NCI-H1417 treated with DMSO at 0.1 percent for 48 hours (cell line): ENCODE measurements around the gene NHS.

Experiments
- DNase-seq: peaks from one replicate; lab custom pipeline; 2025; lab: John Stamatoyannopoulos, UW

The NHS gene

DNA sequence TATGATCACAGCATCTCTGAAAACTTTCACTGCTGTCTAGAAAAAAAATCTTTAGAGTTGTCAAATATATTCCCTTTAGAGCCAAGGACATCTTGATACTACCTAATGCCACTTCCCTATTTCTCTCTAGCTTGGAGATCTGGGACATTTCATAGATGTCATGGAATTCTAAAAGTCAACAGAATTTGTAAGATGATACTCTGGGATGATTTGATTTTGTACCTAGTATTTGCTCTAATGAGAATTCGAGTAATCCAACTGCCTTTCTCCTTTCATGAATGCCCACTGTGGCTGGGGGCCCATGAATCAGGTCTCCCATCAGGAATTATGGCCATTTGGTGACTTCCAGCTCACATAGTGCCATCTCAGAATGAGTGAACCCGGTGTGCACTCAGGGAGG lies 73.2 kb downstream of the NHS start:
- DNase-seq: no peak

DNA sequence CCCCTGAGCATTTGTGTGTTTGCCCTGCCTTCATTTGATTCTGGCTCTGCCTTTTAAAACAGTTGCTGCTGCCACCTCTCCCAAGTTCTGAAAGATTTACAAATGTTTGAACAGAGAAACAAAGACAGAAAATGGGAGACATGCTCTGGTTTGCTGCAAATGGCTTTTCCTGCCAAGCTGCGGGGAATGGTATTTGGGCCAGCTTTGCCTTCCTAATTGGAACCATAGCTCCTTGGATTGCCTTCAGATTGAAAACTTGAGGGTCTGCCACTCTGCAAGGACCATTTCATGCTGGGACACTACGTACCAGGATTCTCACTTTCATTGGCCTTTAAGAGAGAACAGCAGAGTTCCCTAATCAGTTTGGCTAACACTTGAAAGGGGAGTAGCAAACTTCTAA lies 74.9 kb downstream of the NHS start:
- no peak for DNase-seq

DNA sequence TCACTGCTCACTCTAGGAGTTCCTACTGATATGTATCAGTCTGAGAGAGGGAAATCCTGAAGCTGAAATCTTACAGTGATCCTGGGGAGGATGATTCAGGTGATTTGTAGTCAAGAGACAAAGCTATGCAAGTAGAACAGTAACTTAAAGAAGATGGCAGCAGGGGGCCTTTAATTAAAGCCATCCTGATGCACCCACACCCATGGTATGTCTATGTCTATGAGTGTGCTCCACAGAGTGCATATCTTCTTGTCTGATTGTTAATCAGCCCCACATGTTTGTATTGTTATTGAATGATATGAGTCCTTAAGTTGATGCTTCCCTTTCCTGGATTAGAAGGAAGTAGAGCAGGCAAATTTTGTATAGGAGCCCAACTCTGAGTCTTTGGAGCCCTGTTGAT lies 78.8 kb downstream of the NHS start:
- DNase-seq: no peak

DNA sequence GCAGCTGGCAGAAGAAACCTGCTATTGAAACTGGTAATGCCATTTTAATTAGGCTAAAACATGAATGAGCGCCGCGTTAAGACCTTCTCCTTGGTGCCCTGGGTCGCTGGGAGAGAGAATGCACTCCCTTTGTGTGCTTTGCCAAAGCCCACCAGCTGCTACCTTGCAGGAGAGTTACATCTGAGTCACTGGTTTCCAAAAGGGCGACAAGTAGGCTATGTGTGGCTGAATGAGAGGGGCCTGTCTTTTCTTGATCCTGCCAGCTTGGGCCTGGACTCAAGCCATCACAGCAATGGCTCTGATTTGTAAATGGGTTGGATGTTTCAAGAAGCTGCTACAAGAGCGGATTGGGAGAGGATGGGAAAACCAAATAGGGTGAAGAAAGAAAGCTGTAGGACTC lies 81.5 kb downstream of the NHS start:
- DNase-seq: no peak

DNA sequence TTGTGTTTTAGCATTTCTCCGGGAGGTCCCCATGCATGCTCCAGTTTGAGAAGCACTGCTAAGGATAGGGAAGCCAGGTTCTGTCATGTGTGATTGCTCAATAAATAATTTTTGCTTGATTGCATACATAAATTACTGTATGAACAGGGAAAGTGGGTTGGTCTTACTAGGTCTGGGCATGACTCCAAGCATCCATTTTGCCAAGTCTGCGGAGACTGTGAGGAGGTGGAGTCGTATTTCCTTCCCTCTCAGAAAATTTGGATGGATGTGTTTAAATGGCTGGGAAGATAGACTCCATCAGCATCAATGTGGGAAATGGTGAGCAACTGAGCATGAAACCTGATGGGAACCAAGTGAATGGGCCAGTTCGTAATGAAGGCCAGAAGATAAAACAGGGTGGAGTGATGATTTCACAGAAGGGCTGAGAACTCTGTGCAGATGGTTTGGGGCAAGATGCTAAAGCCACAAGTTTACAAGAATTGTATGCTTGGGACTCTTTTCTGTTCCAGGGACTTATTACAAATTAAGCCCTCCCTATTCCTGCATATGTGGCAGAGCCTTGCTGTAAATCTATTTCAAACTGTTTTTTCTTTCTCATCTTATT lies 84.1 kb downstream of the NHS start:
- DNase-seq: no peak

DNA sequence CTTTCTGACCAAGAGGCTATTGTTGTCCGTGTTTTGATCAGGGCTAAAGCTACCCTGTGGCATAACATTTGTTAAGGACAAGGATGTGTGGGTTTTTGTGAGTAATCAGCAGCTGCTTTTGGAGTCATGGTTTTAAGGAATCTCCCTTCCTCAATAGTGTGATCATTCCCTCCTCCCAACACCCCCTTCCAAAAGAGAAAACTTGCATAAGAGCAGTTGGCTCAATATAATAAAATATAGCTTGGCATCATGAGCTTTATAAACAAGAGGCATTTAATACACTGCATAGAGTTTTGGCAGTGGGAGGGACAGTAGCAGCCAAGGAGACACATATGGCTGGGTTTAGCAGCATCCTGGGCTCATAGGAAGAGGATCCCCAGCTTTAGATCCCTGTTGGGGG lies 84.7 kb downstream of the NHS start:
- DNase-seq: no peak

DNA sequence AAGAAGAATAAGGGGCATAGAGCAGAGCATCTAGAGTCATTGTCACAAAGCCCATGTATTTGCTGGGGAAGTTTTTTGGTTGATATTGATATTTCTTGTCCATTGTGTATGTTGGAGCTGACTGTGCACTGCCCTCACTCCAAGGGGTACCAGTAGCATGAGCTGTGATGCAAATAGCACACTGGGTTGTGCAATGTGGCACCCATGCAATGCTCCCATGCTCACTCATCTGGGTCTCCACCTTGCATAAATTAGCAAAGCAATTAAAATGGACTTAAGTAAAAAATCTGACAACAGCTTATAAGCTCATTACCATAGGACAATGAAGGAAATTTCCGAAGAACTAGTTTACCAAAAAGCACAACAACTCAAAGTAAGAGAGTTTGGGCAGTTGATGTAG lies 87.9 kb downstream of the NHS start:
- DNase-seq: no peak

DNA sequence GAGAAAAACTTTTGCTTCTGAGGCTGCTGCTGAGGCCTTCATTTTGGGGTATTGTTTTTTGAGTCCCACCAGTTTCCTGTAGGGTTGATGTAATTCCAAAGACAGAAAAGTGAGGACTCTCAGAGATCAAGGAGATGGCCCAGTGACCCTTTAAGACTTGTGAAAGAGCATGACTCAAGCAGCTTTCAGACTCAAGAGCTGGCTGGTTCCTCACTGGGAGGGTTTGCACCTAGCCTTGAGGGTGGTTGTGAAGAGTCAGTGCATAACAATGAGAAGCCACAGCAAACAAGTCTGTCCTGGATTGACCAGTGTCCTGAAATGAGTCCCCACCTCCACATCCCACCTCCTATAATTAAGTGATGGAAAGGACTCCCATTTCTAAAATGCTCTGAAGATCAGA lies 89.2 kb downstream of the NHS start:
- no peak for DNase-seq

DNA sequence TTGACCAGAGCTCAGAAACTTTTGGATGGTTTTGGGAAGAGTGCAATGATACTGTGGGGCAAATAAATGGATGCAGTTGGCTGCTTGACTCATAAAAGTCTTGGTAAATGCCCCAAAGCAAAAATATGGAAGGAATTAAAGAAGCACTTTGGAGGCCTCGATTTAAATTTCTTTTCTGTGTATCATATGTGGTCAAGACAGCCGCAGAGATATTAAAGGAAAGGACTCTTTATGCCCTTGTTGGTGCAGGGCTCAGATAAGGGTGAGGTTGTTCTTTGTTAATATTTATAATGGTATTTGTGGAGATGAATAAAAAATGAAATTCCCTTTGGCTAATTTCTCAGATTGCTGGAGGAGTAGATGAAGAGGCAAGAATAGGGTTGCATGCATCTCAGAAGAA lies 90.2 kb downstream of the NHS start:
- no peak for DNase-seq

DNA sequence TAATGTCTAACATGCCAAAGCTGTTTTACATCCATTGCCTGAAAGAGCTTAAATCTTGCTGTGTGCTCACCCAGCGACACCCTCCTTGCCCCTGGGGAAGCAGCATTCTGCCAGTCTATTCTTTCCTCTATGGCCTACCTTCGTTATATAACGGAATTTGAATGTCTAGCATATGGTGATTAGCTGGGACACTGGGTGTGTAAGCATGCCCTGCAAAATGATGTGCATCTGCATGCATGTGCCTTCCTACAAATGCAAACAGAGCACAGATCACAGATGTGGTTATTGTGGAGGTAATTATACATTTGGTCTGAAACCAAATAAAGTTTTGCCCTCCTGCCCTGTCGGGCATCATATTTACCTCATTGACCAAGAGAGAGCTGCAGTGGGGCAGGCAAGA lies 90.8 kb downstream of the NHS start:
- no peak for DNase-seq

DNA sequence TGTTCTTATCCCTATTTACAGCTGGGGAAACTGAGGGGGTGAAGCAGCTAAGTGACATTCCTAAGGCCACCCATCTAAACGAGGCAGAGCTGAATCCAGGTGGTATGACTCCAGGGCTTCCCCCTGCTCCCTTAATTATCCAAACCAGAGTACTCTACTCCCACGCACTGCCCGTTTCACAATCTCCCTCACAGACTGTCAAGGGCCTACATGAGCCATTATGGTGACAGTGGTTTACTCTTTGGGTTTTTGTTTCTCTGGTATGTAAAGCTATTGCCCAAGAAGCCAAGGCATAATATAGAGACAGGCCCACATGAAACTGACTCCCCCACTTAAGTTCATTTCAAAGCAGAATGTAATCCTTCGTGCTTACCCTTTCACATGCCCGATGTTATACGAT lies 95.1 kb downstream of the NHS start:
- DNase-seq: no peak

DNA sequence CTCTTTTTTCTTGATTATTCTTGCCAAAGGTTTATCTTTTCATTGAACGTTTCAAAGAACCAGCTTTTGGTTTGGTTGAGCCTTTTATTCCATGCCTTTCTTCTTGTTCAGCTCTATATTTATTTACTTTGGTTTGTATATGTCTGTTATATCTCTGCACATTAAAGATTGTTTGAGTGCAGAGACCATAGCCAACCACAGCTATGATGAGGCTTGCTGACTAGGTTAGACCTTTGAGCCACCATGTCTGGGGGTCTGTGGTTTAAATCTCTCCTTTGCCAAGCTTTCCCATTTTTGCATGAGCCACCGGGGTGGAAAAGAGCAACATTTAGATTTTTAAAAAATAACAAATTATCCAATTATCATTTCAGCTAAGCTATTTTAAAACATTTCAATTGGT lies 96.1 kb downstream of the NHS start:
- no peak for DNase-seq

DNA sequence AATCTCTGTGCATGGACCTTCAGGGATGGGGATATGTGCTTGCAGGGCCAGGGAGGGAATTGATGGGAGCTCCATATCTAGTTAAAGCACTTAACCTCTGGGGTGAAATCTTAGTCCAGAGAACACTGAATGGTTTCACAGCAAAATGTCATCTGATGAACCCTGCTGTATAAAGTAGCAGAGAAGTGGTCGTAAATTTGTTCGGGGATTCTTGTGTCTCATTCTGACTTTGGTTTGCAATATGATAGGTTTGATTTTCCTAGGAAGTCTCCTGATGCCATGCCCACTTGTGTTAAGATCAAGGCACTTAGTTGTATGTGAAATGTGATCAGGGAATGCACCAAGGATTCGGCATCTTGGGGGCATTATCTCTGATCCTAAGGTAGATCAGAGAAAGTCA lies 96.9 kb downstream of the NHS start:
- DNase-seq: no peak

DNA sequence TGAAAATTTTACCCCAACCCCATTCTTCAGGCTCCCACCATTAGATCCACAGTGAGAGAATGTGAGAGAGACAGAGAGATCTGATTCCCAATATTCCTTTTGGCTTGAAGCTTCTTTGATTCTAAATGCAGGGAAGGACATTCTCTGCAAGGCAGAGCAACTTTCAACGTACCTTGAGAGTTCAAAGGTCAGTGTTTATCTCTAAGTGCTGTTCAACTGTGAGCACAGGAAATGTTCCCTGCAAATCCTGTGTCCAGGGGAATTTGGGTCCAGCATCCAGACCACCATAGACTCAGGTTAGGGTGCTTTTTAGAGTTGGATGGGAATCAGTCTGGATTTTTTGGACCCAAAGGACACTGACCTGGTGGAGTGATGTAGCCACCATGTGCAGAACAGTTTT lies 97.4 kb downstream of the NHS start:
- DNase-seq: no peak

DNA sequence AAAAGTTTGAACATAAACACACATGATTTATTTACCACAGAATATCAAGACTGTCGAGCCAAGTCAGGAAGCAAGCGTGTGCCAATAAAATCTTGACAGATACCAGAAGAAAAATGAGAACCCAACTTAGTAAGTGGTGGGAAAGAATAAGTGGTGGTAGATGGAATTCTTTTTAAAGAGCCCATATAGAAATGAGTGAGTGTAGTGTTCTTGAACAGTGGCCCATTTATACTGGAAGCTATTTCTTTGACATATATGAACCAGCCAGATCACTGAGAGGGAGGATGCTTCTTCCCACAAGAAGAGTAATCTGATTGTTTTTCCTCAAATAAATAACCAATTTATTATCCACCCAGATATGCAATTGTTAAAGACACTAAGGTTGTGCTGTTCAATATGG lies 98.0 kb downstream of the NHS start:
- no peak for DNase-seq

DNA sequence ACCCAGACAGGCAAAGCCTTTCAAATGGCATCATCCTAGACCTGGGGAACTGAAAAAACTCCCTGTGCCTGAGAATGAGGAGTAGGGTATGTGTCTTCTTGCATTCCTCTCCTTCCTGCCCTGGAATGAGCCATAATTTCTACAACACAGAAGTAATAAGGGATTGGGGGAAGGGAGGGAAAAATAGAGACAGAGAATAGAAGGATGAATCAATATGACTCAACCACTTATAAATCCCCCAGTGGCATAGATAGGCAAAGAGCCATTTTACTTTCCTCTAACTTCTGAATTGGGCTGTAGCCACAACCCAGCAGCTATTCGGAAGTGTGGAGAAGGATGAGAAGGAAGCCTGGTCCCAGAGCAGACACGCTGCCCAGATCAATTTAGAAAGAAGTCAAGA lies 99.9 kb downstream of the NHS start:
- DNase-seq: no peak

DNA sequence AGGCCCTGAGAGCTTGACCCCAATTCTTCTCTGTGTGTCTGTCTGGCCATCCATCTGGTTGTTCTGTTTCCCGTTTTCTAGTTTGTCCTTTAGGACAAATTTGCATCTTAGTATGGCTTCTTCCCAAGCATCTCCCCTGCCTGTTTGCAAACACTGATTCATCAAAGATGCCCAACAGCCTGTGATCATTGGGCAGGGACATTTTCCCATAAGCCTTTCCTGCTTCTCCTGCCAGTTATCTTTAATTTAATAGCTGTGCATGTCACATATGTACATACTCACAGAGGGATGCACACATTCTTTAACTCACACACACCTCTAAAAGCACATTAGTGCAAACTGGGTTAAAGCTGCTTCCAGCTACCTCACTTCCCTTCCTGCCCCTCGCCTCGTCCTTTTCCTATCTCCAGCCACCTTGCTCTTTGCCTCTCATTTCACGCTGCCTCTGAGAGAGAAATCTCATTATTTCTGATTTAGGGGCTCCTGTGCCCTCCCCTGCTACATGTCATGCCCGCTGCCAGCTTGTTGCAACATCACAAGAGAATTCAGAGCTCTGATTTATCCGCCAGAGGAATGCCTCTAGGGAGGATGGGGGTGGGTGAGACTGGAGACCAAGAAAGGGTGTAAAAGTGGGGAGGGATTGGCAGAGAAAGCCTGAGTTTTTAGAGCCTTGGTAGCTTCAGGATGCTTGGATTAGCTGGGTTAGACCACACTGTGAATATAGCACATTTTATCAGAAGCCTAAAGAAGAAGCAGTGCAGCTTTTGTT lies 100.6 kb downstream of the NHS start:
- DNase-seq: no peak

DNA sequence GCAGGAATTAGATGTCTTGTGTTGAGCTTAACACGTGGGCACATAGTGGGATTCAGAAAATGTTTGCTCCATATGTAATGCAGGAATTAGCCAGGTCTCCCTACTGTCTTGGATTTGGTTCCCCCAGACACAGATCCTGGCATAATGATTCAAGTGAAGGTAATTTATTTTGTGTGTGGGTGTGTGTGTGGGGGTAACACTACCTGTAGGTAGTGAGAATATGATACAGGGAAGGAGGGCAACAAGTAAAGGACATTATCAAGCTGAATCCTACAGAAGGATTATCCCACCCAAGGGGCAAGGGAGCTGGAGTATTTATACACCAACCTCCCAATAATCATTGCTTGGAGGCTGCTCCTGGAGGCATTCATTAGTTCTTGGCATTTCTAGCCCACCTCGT lies 101.4 kb downstream of the NHS start:
- no peak for DNase-seq

DNA sequence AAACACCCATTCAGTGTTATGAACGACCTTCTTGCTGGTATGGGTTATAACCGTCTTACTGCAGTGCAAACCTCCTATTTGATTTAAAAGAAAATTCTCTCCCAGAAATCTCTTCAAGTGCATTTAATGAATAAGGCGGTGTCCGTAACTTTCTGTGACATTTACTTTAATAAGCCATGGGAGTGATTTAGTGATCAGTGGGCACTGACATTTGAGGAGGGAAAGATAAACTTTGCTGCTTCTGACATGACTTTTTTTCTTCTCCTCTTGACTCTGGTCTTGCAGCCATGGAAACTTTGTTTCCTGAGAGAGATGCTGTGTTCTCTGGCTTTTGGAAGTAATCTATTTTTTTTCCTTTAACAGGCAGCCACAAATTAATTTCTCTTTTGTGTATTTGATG lies 106.1 kb downstream of the NHS start:
- no peak for DNase-seq

DNA sequence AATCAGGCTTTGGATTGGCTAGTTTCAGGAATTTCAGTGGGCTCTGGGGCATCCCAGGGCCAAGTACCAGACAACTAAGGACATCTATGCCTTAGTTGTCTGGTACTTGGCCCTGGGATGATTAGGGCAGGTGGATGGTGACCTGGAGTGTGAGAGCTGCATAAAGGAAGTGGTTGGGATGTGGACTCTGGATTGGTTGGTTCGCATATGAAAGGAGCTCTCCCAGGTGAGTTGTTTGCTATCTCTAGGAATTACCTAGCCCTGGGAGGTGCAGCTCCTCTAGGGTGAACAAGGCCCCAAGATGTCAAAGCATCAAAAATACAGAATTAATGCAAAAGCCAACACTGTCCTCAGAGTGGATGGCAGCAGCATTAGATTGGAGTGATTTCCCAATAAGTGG lies 109.6 kb downstream of the NHS start:
- no peak for DNase-seq

DNA sequence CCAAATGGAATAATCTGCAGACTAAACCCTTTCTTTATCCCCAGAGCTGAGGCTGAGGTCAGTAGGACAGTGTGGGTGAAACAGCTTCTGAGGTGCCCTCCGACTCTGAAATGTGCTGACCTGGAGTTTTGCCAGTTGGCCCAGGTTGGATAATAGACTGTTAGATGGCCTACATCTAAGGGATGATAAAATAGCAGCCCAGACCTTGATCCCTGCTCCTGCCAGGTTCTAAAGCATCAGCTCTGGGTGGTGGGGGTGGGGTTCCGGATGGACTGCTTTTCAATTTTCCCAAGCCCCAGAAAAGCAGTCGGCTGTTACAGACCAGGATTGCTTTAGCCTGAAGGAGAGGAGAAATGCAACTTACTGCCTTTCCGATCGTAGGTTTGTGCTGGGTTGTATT lies 110.4 kb downstream of the NHS start:
- DNase-seq: no peak

DNA sequence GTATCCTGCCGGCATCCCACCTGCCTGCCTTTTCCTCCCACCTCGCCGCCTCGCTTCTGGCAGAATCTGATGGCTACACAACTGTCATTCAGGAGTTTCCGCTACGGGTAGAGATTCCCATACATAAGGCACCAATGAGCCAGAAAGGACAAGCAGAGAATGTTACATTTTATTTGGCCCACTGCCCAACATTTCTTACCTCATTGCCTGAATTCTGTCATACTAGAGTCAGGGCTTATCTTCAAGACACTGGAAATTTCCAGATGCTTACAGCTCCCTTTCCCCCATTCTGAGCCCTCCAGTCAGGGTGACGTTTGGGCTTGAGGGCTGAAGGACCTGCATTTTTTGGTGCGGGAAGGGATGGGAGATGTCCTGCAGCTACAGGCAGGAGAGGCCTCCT lies 113.0 kb downstream of the NHS start:
- no peak for DNase-seq

DNA sequence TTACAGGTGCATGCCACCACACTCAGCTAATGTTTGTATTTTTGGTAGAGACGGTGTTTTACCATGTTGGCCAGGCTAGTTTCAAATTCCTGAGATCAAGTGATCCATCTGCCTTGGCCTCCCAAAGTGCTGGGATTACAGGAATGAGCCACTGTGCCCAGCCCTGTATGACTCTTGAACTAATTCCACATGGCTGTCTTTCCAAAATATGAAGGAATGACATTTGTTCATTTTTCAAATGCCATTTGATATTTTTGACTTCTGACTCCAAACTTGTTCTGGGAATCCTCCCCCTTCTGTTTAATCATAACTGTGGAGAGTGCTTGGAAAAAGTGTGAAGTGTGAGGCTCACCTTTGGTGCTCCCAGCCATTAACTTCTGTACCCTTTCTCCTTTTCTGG lies 119.2 kb downstream of the NHS start:
- DNase-seq: no peak

DNA sequence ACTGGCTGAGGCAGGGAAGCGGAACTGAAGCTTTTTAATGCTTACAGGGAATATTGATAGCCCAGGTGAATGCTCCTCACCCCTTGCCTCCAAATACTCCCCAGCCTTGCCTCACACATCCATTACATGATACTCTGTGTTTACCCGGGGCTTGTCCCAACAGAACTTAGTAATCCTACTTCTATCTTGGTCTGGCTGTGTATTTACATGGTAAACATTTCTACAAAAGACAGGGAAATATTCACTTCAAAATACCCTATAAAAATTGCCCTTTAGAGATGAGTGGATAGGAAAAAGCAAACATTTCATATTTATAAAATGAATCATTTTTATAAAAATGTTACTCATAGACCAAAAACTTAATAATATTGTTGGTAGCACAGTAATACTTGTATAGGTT lies 120.1 kb downstream of the NHS start:
- DNase-seq: no peak
